Putamen (tissue), 1 donor: ENCODE measurements around the gene DDX5.
"Not testable (repeated sequence)": the region's sequence is repeated elsewhere in the genome, so short reads cannot be mapped to it uniquely, and the experiment has no call there.

ENCODE experiments used
- DNase-seq: peaks from one replicate; pipeline ENCODE4 v3.0.0-alpha.2; 2016; ENCODE audit warnings: low spot score

DDX5 gene

DNA sequence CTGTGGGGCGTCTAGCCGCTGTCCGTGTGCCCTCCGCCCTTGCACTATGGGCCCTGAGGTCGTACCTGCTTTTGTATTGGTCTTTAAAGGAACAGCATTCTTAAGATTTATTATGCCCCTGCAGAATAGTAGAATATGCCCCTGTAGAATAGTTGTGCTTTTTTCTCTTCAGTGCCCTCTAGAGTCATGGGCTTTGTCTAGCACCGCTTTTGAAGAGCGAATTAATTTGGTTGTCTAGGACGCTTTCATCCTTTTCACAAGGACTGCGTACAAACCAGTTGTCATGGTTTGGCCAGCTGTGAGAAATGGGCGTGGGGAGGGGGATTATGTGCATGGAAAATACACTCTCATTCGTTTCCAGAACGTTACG lies 1.3 kb upstream of the DDX5 start:
- peak; percentile 68 for DNase-seq

- DNase-seq: peak; percentile 96
Measured at GRCh38 chr17:64506576-64507412, 705 bp upstream of the DDX5 start, which contains the start of gene CEP95. CEP95 (plus strand) TSS chr17:64506977; CDS start chr17:64507098, 121 bp downstream.

- peak; percentile 90 for DNase-seq
Measured at GRCh38 chr17:64505340-64506200, 519 bp downstream of the DDX5 start.

DNA sequence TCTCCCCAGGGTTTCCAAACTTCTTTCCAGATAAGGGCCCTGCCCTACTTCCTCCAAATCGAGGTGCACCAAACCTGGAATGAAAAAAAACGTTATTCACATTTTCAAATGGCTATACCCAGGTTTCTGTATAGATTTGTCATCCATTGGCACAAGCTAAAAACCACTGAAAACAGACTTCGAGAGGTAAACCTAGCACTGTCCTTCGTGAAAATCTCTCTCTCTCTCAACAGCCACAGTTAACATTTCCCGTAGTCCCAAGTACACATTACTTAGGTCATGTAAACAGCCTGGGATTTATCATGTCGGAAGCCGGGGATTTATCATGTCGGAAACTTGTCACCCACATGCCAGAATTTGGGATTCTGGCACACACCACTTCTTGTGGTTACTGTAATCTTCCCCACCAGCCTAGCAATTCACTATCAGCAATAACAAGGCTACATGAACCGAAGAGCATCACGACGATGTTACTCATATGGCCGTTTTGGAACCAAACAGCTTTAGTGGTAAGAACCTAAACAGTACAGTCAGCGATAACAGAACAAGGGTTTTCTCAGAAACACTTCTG lies 1.2 kb downstream of the DDX5 start:
- peak; percentile 16 for DNase-seq

- DNase-seq: no peak
Measured at GRCh38 chr17:64503821-64504768, 2.0 kb downstream of the DDX5 start.

- no peak for DNase-seq
Measured at GRCh38 chr17:64503341-64503740, 2.7 kb downstream of the DDX5 start.

- no peak for DNase-seq
Measured at GRCh38 chr17:64502809-64503208, 3.3 kb downstream of the DDX5 start.

DNA sequence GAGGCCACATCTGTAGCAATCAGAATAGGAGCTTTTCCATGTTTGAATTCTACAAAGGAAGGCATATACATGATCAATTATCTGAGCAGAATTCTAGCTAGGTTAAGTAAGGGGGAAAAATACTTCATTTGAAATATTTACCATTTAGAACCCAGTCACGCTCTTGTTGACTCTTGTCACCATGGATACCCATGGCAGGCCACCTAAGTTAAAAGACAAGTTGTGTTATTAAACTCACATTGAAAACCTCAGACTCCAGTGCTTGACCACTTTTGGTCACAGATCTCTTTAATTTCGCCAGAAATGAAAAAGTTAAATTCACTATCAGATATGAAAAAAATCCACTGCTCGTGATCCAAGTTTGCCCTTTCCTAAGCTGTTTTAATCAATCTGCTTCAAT lies 4.1 kb downstream of the DDX5 start:
- no peak for DNase-seq

GRCh38 chr17:64500862-64501765 lies 5.0 kb downstream of the DDX5 start:
- DNase-seq: no peak

GRCh38 chr17:64500487-64500859 lies 5.6 kb downstream of the DDX5 start:
- DNase-seq: no peak

DNA sequence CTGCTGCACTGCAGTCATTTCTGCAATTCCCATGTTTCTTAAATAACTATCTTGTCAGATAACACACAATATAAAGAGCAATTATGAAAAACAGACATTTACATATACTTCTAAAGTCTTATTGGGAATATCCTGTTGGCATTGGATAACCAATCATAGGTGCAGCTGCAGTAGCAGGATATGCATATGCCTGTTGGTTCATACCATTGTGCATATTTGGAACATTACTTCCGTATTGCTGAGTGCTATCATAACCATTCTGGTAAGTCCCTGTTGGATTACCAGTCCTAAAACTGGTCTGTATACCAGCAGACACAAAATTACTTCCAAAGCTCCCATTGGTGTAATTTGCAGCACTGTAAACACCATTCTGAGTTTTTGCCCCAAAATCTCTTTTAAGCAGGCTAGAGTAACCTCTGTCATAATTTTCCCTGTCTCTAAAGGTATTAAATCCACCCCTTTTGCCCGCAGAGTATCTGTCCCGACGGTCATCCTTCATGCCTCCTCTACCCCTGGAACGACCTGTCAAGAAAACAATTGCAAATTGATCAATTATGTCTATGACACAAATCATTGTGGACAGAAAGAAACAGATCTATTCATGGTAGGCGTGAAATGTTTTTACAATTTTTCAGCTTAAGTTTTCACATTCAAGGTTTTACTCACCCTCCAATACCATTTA lies 6.1 kb downstream of the DDX5 start:
- no peak for DNase-seq

GRCh38 chr17:64498308-64499203 lies 7.5 kb downstream of the DDX5 start:
- DNase-seq: no peak

DNA sequence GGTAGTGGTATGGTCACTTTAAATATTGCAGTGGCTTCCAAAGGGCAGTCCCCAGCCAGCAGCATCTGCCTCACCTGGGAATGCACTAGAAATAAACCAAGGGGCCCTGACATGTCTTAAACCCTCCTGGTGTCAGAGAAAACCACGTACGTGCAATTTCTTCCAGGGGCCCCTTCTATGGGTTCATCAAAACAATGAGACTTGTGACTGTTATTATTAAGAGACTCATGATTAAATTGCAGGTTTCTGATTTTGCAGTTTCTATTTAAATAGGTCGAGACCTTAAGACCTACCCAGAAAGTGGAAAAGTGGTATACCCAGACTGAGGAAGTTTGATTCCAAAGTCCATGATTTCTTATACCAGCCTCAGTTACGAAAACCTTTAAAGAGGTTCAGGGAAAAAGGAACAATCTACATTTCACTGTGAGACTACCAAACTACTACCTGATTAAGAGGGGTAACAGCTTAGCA lies 8.5 kb downstream of the DDX5 start:
- DNase-seq: no peak

DNA sequence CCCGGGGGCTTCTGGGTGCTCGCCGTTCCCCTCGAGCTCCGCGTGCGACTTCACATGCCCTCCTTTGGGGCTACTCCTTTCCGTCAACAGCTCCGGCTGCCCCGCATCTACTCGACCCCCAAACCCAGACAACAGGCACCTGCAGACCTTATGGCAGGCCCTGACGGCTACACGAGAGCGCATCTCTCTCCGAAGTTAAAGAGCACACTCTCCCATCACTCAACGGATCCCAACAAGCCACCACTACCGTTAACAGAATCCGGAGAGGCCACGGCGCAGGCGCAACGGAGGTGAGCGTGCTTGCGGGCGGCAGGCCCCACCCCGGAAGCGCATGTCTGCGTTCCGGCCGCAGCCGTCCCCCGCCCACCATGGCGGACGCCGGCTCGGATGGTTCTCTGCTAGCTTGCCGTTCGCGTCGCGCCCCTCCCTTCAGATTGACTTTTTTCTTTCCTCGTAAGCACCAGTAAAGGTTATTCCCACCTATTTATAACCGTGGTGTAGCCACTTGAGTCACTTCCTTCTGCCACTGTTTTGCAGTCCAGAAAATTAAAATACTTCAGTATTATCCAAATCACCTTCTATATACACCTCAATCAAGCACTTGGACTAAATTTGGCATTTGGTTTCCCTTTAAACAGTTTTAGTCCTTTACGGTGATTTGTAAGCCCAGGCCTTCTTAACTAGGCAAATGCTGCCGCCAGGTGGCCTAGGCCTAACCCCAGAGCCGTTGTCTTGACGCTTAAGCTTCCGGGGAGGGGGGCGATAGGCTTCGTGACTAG lies 9.1 kb downstream of the DDX5 start, which contains the start of gene POLG2:
Gene POLG2 (minus strand): TSS at position 269 of the 779 bp plus-strand sequence. CDS start 86 bp downstream, at position 183.
- peak; percentile 90 for DNase-seq

GRCh38 chr17:64496348-64496785 lies 9.7 kb downstream of the DDX5 start:
- no peak for DNase-seq

DNA sequence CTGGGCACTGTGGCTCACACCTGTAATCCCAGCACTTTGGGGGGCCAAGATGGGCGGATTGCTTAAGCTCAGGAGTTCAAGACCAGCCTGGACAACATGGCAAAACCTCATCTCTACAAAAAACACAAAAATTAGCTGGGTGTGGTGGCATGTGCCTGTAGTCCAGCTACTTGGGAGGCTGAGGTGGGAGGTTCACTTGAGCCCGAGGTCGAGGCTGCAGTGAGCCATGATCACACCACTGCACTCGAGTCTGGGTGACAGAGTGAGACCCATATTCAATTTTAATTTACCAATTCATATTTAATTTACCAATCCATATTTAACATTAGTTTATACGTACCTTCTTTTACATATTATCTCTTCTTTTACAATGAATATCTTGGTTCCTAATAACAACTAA lies 10.8 kb downstream of the DDX5 start:
- not testable (repeated sequence) for DNase-seq

DNA sequence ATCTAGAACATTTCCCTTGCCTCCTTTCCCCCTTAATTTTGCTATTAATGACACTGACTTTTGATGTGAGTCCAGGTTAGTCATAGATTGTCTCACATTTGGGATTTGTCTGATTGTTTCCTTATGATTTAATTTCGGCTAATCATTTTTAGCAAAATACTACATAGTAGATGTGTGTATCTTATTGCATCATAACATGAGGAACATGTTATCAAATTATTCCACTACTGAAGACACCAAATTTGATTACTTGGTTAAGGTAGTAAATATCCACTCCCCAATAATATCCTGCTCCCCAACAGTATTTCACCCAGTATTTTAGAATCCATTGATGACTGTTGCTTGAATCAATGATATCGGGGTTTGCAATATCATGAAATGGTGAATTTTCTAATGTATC lies 12.0 kb downstream of the DDX5 start:
- DNase-seq: no peak
